ENCODE data around the gene CFAP97.
A peak's percentile ranks its signal among the peaks of the same experiment; 100 is the strongest.
"Not testable (repeated sequence)": the region's sequence is repeated elsewhere in the genome, so short reads cannot be mapped to it uniquely, and the experiment has no call there.

The CFAP97 gene

GRCh38 chr4:185221912-185222311, 18.1 kb upstream of the CFAP97 start:
- DNase-seq, result no peak

GRCh38 chr4:185221491-185221890, 17.7 kb upstream of the CFAP97 start:
- no peak for DNase-seq

DNA sequence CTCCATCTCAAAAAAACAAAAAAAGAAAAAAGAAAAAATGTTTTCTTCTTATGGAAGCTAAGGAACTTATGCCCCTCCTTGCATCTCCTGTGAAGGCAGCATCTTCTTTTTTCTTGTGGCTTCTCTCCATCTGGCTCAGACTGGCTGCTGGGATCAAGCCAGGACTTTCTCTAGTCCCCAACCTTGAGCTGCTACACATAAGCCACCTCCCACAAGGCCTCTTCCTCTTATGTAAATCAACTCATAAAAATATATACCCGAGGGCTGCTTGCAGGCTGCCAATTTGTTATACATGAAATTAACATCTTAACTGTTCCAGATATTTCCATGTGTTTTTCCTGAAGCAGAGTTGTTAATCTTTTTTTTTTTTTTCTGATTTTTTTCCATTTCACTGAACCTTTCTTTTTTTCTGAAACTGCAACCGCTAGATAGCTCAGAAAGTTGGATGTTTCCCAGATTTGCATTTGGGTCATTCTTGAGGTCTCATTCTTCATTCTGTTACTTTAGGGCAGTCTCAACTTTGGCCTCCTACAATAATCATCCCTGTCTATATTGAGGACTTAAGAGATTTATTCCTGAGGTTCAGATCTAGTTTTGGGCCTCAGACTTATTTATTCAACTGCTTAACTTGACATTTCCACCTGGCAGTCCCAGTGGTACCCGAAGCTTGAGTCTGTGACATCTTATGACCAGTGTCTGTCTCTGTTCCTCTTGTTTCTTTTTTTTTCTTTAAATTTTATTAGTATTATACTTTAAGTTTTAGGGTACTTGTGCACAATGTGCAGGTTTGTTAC, 15.9 kb upstream of the CFAP97 start:
- no peak for DNase-seq

DNA sequence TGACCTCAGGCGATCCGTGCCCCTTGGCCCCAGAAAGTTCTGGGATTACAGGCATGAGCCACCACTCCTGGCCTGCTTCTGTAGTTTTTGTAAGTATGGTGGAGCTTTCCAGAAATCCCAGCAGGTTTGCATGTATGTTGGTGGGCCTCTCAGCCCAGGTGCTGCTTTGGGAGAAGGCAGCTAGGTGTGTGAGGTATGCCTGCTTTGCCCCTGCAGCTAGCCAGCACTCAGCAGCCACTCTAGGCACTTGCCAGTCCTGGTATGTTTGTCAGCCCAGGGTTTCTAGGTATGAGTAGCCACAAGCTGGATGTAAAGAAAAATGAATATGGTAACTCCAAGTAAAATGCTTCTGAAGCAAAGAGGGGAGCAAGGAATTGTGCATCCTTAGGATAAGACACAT, 14.5 kb upstream of the CFAP97 start:
- no peak for DNase-seq

DNA sequence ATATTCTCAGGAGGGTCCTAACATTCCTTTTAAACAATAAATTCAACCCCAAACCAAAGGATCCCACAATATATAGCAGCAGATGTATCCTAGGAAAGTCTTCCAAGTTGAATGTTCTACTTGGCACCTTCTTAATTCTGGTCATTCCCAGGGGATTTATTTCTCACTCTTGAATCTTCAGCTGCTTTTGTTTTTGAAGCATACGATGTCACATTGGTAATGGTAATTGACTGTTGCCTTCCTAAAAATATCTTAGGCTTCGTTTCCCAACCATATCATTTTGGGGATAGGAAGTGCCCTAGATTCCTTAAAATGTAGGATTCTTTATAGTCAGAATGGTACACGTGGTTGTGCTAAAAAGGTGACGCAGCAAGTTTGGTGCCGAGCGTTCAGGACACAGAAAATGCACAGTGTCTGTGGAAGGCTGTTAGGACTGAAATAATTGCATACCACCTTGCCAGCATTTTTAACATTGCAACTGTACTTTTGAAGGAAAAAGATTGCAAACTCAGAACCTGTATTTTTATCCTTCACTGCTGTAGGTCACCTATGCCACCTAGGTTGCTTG, 13.7 kb upstream of the CFAP97 start:
- no peak for DNase-seq

- DNase-seq, result no peak
Observed at GRCh38 chr4:185215261-185215660, 11.5 kb upstream of the CFAP97 start.

- peak; percentile 27 for DNase-seq
Observed at GRCh38 chr4:185213877-185214276, 10.1 kb upstream of the CFAP97 start.

DNA sequence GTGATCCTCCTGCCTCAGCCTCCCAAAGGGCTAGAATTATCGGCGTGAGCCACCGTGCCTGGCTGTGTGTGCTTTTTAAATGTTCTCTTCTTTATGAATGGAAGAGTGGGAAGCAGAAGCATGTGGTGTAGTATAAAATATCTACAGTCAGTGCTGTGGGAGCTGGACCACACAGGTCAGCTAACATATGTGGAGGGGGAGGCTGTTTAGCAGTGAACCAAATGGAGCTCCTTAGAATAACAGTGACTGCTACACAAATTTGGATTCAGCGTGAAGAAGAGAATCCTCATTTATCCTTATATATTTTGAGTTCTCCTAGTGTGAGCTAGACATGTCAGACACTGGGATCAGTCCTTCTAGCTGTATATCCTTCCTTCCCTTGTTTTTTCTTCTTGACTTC, 8.8 kb upstream of the CFAP97 start:
- DNase-seq, result no peak

DNA sequence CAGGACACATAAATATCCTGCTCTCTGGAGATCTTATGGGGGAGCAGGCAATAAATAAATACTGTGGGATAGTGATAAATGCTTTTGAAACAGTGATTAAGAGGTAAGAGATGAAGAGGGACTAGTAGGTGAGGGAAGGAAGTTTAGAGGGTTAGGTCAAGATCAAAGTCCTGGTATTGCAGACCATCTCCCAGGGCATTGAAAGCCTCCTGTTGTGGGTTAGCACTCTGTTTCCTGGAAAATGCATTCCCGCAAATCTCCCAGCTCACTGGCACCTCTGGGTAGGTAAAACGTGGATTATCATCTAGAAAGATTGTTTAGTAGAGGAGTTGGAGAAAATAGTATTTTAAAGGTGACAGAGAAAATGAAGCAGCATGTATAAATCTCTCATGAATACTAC, 7.8 kb upstream of the CFAP97 start:
- DNase-seq, result no peak

DNA sequence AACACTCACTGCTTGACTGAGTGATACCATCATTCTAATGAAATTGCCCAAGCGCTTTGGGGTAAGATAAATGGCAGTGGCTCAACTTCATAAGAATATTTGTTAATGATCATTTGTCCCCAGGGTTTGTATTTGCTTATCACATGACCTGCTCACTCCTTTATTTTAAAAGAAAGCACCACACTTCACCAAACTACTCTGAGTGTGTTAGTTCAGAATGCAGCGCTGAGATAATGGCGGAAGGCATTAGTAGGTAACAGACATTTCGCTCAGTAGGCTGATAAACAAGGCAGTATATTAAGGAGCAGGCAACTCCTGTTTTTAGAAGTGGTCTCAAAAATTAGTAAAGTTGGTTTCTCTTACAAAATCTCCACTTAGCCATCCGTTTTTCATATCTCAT, 7.2 kb upstream of the CFAP97 start:
- DNase-seq, result no peak

GRCh38 chr4:185210102-185210981, 6.5 kb upstream of the CFAP97 start:
- DNase-seq, result no peak

DNA sequence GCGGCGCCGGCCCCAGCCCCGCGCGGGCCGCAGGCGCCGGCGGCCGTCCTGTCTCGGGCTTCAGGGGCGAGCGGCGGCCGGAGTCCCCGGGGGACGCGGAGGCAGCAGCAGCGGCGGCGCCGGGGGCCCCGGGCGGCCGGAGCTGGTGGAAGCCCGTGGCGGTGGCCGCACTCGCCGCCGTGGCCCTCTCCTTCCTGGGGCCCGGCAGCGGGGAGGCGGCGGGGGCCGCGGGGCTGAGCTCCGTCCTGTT, 6.0 kb upstream of the CFAP97 start:
- DNase-seq, result not testable (repeated sequence)

DNA sequence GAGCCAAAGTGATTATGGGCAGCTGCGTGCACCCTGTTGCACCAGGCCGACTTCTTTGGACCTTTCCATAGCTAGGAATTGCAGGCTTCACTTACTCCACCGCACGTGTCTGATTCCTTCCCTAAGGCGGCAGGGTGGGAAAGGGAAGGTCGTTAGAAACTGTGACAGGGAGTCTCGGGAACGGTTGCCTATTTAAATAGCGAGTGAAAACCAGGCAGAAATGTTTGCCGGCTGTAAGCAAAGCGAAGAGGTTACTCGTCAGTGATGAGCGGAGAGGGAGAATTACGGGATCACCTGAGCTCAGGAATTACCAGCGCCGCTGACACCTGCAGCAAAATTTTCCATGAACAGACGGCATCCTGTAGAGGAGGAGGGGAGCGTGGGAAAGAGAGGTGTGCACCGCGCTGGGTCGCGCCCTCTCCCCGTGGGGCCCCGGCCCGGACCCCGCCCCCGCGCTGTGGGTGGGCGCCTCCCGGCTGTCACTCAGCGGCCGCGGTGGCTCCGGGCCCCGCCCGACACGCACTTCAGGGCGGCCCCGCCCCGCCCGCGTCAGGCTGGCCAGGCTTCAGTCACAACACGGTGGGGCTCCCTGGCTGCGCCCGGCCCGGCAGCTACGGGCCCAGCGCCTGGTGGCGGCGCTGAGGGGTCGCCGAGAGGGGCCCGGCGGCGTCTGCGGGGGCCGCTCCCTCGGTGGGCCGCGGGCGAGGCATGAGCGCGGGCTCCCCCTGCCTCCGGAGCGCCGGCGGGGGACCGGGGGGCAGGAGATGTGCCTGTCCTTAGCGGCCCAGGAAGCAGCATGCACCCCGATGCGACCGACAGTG, 5.4 kb upstream of the CFAP97 start, which contains the start of gene SNX25:
Gene SNX25 (plus strand): TSS at position 568 of the 821 bp plus-strand sequence. CDS start 229 bp downstream, at position 797.
- DNase-seq, result no peak

DNA sequence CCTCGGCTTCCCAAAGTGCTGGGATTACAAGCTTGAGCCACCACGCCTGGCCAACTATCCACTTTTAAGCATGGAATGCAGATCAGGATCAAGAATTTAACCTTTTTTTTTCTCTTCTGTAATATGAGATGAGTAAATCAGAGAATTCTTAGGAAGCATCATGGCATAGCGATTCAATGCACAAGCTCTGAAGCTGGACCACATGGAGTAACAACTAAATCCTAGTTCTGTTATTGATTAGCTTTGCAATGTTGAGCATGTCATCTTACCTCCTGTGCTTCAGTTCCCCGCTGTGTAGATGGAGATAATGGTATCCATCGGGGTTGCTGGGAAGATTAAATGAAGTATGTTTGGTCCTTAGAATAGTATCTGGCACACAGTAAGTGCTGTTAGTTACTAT, 3.7 kb upstream of the CFAP97 start:
- DNase-seq, result no peak

GRCh38 chr4:185205697-185206342, 2.0 kb upstream of the CFAP97 start:
- DNase-seq, result no peak

- DNase-seq, result not testable (repeated sequence)
Observed at GRCh38 chr4:185205073-185205472, 1.3 kb upstream of the CFAP97 start.

DNA sequence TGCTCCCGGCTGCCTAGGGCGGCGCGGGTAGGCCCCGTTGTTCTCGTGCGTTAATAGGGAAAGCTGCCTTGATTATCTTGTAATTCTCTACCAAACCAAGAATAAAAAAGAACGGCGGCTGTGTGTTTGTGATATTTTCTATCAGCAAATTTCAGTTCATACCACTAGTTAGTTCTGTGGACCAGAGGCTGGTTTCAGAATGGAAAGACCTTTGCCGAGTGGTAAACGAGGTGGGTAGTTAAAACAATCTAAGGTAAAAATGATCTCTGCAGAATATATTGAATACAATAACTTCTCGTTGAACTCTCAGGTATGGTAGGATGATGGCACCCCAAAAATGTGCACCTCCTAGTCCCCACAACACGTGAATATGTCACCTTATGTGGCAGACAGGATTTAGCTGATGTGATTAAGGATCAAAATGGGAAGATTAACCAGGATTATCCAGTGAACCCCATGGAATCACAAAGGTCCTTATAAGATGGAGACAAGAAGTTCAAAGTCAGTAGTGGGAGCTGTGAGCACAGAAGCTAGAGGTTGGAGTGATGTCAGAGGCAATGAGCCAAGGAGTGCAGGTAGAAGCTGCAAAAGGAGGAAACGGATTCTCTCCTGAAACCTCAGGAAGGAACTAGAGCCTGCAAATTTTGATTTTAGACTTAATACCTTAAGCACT, 574 bp upstream of the CFAP97 start:
- DNase-seq, result no peak

DNA sequence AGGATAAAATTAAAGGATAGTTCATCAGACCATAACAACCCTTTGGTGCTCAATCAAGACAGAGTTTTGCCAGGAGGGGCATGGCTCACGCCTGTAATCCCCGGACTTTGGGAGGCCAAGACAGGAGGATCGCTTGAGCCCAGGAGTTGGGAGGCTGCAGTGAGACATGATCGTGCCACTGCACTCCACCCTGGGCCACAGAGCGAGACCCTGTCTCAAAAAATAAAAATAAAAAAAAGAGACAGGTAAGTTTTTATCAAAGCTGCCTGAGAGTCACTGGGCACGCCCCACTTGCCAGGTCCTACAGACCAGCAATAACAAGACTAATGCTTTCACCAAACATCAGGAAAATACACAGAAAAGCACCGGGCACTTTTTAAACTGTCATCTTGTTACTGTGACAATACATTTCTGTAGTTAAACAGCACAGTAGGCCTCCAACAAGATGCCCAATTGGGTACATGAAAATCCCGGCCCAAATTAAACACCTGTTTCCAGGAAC, 765 bp downstream of the CFAP97 start:
- DNase-seq, result no peak

DNA sequence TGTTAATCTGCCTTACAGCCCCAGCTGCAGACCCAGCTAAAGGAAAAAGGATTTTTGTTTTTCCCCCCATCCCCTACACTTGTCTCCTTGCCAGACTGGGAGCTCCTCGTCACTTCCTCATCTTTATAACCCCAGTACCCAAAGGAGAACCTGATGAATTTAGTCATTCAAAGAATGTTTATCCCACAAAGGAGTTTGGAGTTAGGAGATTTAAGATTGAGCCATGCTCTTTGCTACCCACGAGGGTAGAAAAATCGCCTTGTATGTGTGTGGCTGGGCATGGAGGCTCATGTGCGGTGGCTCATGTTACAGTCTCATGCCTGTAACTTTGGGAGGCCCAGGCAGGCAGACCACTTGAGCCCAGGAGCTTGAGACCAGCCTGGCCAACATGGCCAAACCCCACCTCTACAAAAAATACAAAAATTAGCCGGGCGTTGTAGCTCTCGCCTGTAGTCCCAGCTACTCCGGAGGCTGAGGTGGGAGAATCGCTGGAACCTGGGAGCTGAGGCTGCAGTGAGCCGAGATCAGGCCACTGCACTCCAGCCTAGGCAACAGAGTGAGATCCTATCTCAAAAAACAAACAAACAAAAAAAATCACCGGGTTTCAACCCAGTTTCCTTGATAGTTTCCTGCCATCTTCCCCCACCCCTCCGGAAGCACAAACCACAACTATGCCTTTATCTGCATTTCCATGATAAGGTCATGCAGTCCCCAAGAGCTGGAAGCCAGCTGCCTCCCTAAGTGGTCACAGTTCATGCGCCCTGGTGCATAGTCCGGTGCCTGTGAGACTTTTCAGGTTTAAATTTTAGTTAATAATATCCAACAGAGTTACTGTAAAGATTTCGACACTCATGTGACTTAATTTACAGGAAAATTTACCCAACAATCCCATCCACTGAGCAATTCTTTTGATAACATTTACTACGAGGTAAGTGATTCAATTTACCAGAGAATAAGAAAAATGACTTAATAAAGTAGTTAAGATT, 1.5 kb downstream of the CFAP97 start:
- DNase-seq, result no peak

DNA sequence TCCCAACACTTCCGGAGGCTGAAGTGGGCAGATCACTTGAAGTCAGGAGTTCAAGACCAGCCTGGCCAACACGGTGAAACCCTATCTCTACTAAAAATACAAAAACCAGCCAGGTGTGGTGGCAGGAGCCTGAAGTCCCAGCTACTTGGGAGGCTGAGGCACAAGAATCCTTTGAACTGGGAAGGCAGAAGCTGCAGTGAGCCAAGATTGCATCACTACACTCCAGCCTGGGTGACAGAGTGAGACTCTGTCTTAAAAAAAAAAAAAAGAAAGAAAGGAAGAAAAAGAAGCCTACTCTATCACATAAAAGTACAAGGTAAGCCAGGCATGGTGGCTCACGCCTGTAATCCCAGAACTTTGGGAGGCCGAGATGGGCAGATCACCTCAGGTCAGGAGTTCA, 5.6 kb downstream of the CFAP97 start:
- DNase-seq, result not testable (repeated sequence)
